Osteocyte (in vitro differentiated cells): Measurements from ENCODE around the gene WWC2. TPM values are rescaled to one million over a fixed set of nuclear protein-coding genes. Genes with fewer than 3 reads are reported as not detected.

ENCODE experiments used
- DNase-seq: peaks from one replicate; pipeline ENCODE4 v3.0.0; 2021; ENCODE audit warnings: mixed read lengths; ENCODE audit not compliant: unreplicated experiment; ENCODE audit errors: extremely low spot score
- H3K27ac Mint-ChIP-seq: one replicate; pipeline ENCODE4 v1.8.0; 2021; ENCODE audit warnings: mild to moderate bottlenecking, mixed read lengths; ENCODE audit not compliant: unreplicated experiment
- H3K27me3 Mint-ChIP-seq: one replicate; pipeline ENCODE4 v1.8.0; 2021; ENCODE audit warnings: mixed read lengths; ENCODE audit not compliant: unreplicated experiment
- H3K36me3 Mint-ChIP-seq: one replicate; pipeline ENCODE4 v1.8.0; 2021; ENCODE audit warnings: mixed read lengths; ENCODE audit not compliant: unreplicated experiment
- H3K4me1 Mint-ChIP-seq: one replicate; pipeline ENCODE4 v1.8.0; 2021; ENCODE audit warnings: mixed read lengths; ENCODE audit not compliant: unreplicated experiment
- H3K4me3 Mint-ChIP-seq: one replicate; pipeline ENCODE4 v1.8.0; 2021; ENCODE audit warnings: mild to moderate bottlenecking, moderate library complexity, mixed read lengths; ENCODE audit not compliant: unreplicated experiment
- H3K9me3 Mint-ChIP-seq: one replicate; pipeline ENCODE4 v1.8.0; 2021; ENCODE audit warnings: mixed read lengths; ENCODE audit not compliant: unreplicated experiment
- total RNA-seq: library from RNA; stranded (reverse); gene quantifications from 2 replicates; pipeline ENCODE4 v1.2.1, GENCODE V29; 2021
- TF ChIP-seq, protein P1 (sequence below): fragments of 200-600 bp; sonication (generic); IDR thresholded peaks from 2 replicates; pipeline ENCODE4 v1.5.0; 2021; ENCODE audit warnings: antibody characterized with exemption, mild to moderate bottlenecking, moderate library complexity

Gene WWC2
- total RNA-seq, 1 donor from 2014 or later, result 53.5 TPM

DNA sequence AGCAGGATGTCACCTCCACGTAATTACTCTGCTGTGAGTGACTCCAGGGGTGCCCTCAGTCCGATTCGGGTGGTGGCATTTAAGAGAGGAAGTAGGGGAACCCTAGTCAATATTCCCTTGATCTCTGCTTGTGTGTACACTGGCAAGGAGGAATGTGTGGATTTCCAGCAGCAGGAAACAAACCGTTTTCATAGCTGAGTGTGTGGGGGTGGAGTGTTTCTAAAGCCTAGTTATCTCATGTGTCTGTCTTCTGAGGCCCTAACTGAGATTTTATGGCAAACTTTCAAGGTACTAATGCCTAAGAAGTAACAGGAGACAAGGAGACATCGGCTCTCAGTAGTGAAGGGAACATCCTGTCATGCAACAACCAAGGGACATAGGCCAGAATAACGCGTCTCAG, 229.8 kb downstream of the WWC2 start:
- no peak for DNase-seq

DNA sequence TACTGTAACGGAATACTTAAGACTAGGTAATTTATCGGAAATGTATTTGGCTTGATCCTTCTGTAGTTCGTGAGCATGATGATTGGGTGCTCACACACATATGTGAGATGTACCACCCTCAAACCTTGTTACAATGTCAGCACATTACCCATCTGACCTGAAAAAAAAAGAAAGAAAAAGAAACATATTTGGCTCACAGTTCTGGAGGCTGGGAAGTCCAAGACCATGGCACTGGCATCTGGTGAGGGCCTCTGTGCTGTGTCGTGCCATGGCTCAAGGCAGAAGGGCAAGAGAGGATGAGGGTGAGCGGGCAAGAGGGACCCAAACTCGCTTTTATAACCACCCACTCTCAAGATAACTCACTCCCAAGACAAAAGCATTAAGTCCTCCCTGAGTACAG, 230.2 kb downstream of the WWC2 start:
- H3K9me3 Mint-ChIP-seq, result peaks cover 8% of the 10 kb centered on the region
- no peak overlapping the region for H3K27ac Mint-ChIP-seq
- peaks cover 7% of the 10 kb centered on the region for H3K4me1 Mint-ChIP-seq
- DNase-seq, result no peak
- TF ChIP-seq, protein P1, sequence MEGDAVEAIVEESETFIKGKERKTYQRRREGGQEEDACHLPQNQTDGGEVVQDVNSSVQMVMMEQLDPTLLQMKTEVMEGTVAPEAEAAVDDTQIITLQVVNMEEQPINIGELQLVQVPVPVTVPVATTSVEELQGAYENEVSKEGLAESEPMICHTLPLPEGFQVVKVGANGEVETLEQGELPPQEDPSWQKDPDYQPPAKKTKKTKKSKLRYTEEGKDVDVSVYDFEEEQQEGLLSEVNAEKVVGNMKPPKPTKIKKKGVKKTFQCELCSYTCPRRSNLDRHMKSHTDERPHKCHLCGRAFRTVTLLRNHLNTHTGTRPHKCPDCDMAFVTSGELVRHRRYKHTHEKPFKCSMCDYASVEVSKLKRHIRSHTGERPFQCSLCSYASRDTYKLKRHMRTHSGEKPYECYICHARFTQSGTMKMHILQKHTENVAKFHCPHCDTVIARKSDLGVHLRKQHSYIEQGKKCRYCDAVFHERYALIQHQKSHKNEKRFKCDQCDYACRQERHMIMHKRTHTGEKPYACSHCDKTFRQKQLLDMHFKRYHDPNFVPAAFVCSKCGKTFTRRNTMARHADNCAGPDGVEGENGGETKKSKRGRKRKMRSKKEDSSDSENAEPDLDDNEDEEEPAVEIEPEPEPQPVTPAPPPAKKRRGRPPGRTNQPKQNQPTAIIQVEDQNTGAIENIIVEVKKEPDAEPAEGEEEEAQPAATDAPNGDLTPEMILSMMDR, result no peak
- H3K4me3 Mint-ChIP-seq, result no peak overlapping the region
- peaks cover 9% of the 10 kb centered on the region for H3K36me3 Mint-ChIP-seq
- H3K27me3 Mint-ChIP-seq, result no peaks in the 10 kb centered on the region

More for the DNA sequence above, 229.8 kb downstream of the WWC2 start:
- no peaks in the 10 kb centered on the region for H3K27me3 Mint-ChIP-seq
- no peak overlapping the region for H3K4me3 Mint-ChIP-seq
- TF ChIP-seq, protein P1, result no peak
- H3K9me3 Mint-ChIP-seq, result peaks cover 8% of the 10 kb centered on the region
- H3K36me3 Mint-ChIP-seq, result peaks cover 9% of the 10 kb centered on the region
- no peak overlapping the region for H3K27ac Mint-ChIP-seq
- peaks cover 4% of the 10 kb centered on the region for H3K4me1 Mint-ChIP-seq

DNA sequence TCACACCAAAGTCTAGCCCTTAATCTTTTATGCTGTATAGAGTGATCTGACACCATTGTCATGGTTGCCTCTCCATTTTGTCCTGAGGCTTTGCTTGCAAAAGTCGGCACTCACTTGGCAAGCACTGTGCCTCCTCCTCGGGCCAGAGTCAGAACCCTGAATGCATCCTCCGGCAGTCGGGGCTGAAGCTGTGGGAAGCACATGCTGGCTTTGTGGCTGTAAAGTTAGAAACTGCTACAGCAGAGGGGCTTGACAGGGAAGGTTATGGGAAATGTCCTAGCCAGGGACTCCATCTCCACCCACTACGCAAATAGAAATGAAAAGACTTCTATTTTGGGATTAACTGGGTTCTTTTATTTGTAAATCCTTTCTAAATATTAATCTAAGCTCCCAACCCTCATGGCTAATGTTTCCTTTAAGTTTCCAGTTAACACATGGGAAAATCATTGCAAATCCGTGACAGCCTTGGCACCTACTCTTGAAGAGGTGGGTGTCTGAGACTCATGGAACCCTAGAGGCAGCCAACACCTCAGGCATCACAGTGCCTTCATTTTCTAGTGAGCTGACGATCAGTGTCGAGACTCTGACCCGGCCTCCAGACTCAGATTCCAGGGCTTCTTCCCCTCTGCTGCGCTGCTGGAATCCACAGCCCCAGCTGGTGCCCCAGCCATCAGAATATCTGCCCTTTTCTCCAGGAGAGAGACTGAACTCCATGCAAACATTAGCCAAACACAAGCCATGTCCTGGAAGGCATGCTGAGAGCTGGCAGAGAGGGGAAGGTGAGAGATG, 231.1 kb downstream of the WWC2 start:
- peak; percentile 57 for DNase-seq
- TF ChIP-seq, protein P1, result no peak
- Mint-ChIP-seq H3K27ac (no peak overlapping the region), H3K4me3 (no peak overlapping the region), H3K36me3 (peaks cover 9% of the 10 kb centered on the region), H3K9me3 (peaks cover 8% of the 10 kb centered on the region), H3K27me3 (no peaks in the 10 kb centered on the region), H3K4me1 (peaks cover 9% of the 10 kb centered on the region)

DNA sequence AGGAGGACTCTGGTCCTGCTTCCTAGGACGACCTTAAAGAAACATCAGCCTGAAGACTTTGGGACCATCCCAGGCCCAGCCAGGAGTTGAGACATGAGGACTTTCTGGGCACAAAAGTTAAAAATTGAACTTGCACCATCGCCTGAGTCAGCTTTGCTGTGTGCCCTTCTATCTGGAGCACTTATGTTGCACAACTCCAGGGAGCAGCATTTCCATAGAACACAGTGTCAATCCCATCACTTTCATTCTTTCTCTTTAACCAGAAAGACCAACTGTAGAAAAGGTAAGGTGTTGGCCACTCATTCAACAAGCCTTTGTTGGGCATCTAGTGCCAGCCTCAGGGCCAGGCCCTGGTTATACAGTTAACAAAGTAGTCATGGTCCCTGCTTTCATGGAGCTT, 231.8 kb downstream of the WWC2 start:
- no peak overlapping the region for H3K4me3 Mint-ChIP-seq
- no peak overlapping the region for H3K27ac Mint-ChIP-seq
- peaks cover 16% of the 10 kb centered on the region for H3K4me1 Mint-ChIP-seq

DNA sequence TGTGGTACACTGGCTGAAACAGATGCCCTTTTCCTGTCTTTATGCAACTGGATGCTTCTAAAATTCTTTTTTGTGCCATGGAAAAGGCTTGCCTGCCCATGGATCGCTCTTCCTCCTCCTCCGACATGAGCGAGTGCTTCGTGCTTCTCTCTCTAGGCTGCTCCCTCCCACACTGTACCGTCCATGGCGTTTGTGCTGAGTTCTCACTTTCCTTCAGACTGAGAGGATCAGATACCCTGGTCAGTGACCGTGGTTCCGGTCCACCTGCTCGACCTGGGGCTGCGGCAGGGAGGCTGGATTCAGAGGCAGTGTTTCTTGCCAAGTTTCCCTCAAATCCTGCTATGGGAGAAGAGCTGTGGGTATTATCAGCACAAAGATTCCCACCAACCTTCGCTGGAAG, 233.4 kb downstream of the WWC2 start:
- Mint-ChIP-seq H3K27me3 (no peaks in the 10 kb centered on the region), H3K36me3 (no peaks in the 10 kb centered on the region), H3K9me3 (no peaks in the 10 kb centered on the region), H3K4me1 (peaks cover 17% of the 10 kb centered on the region), H3K4me3 (no peak overlapping the region), H3K27ac (no peak overlapping the region)
- TF ChIP-seq, protein P1, result no peak
- peak; percentile 60 for DNase-seq

More for the DNA sequence above, 231.8 kb downstream of the WWC2 start:
- peaks cover 8% of the 10 kb centered on the region for H3K9me3 Mint-ChIP-seq
- H3K27me3 Mint-ChIP-seq, result no peaks in the 10 kb centered on the region
- peaks cover 5% of the 10 kb centered on the region for H3K36me3 Mint-ChIP-seq
- TF ChIP-seq, protein P1, result no peak
- DNase-seq, result no peak
